ENCODE measurements around the gene SPRING1.
"Not testable (repeated sequence)": the region's sequence is repeated elsewhere in the genome, so short reads cannot be mapped to it uniquely, and the experiment has no call there.

The SPRING1 gene

GRCh38 chr12:116737774-116738657 lies at the start of gene SPRING1, which contains the start of gene RNFT2:
TSS of gene SPRING1 (minus strand) at chr12:116738069. CDS start at chr12:116737900, 169 bp downstream.
TSS of gene RNFT2 (plus strand) at chr12:116738315. CDS start at chr12:116740498, 2,183 bp downstream.
- peak; percentile 94 for FAIRE-seq

- no peak for FAIRE-seq
Measured at GRCh38 chr12:116784238-116784612, 46.4 kb upstream of the SPRING1 start.

- no peak for FAIRE-seq
Measured at GRCh38 chr12:116783525-116784237, 45.8 kb upstream of the SPRING1 start.

- FAIRE-seq: no peak
Measured at GRCh38 chr12:116780942-116781341, 43.1 kb upstream of the SPRING1 start.

- no peak for FAIRE-seq
Measured at GRCh38 chr12:116779597-116779996, 41.7 kb upstream of the SPRING1 start.

- no peak for FAIRE-seq
Measured at GRCh38 chr12:116777245-116777644, 39.4 kb upstream of the SPRING1 start.

GRCh38 chr12:116774020-116774419 lies 36.2 kb upstream of the SPRING1 start:
- no peak for FAIRE-seq

GRCh38 chr12:116773276-116773731 lies 35.4 kb upstream of the SPRING1 start:
- FAIRE-seq: no peak

- FAIRE-seq: no peak
Measured at GRCh38 chr12:116771651-116772050, 33.8 kb upstream of the SPRING1 start.

- no peak for FAIRE-seq
Measured at GRCh38 chr12:116766746-116767145, 28.9 kb upstream of the SPRING1 start.

- no peak for FAIRE-seq
Measured at GRCh38 chr12:116766285-116766684, 28.4 kb upstream of the SPRING1 start.

- no peak for FAIRE-seq
Measured at GRCh38 chr12:116765271-116765670, 27.4 kb upstream of the SPRING1 start.

- FAIRE-seq: no peak
Measured at GRCh38 chr12:116761499-116761898, 23.6 kb upstream of the SPRING1 start.

- FAIRE-seq: no peak
Measured at GRCh38 chr12:116760622-116761020, 22.8 kb upstream of the SPRING1 start.

GRCh38 chr12:116759783-116760621 lies 22.1 kb upstream of the SPRING1 start:
- no peak for FAIRE-seq

GRCh38 chr12:116754783-116755182 lies 16.9 kb upstream of the SPRING1 start:
- not testable (repeated sequence) for FAIRE-seq

- FAIRE-seq: not testable (repeated sequence)
Measured at GRCh38 chr12:116754097-116754496, 16.2 kb upstream of the SPRING1 start.

- FAIRE-seq: no peak
Measured at GRCh38 chr12:116750298-116750697, 12.4 kb upstream of the SPRING1 start.

GRCh38 chr12:116749884-116750283 lies 12.0 kb upstream of the SPRING1 start:
- FAIRE-seq: no peak

- FAIRE-seq: no peak
Measured at GRCh38 chr12:116745554-116745953, 7.7 kb upstream of the SPRING1 start.

- no peak for FAIRE-seq
Measured at GRCh38 chr12:116744766-116745165, 6.9 kb upstream of the SPRING1 start.

GRCh38 chr12:116742787-116743186 lies 4.9 kb upstream of the SPRING1 start:
- not testable (repeated sequence) for FAIRE-seq

GRCh38 chr12:116739381-116739887 lies 1.6 kb upstream of the SPRING1 start:
- FAIRE-seq: no peak
